Stimulated activated CD4-positive, alpha-beta T cell treated with anti-CD3 and anti-CD28 coated beads, Interleukin-12 subunit alpha, Interleukin-12 subunit beta, amount 100 ng/mL, for 4 hours (primary cell): ENCODE data around the gene PDZD11.
"Not testable (repeated sequence)": the region's sequence is repeated elsewhere in the genome, so short reads cannot be mapped to it uniquely, and the experiment has no call there.

ENCODE experiments used
- DNase-seq: peaks from one replicate; pipeline ENCODE4 v3.0.0-alpha.2; 2020

Gene PDZD11

GRCh38 chrX:70289793-70290770, at the start of gene PDZD11, which contains the start of gene KIF4A:
PDZD11 (minus strand) TSS chrX:70289927; CDS start chrX:70289341, 586 bp downstream.
KIF4A (plus strand) TSS chrX:70290104; CDS start chrX:70290459, 355 bp downstream.
- DNase-seq: peak; percentile 60

GRCh38 chrX:70338290-70338689, 48.6 kb upstream of the PDZD11 start:
- DNase-seq: no peak

- no peak for DNase-seq
Observed at GRCh38 chrX:70336767-70337166, 47.0 kb upstream of the PDZD11 start.

- no peak for DNase-seq
Observed at GRCh38 chrX:70332600-70332999, 42.9 kb upstream of the PDZD11 start.

- no peak for DNase-seq
Observed at GRCh38 chrX:70331161-70331560, 41.4 kb upstream of the PDZD11 start.

- DNase-seq: no peak
Observed at GRCh38 chrX:70324326-70324725, 34.6 kb upstream of the PDZD11 start.

GRCh38 chrX:70323628-70324027, 33.9 kb upstream of the PDZD11 start:
- not testable (repeated sequence) for DNase-seq

GRCh38 chrX:70322784-70323183, 33.1 kb upstream of the PDZD11 start:
- DNase-seq: no peak

- DNase-seq: no peak
Observed at GRCh38 chrX:70313503-70313902, 23.8 kb upstream of the PDZD11 start.

- no peak for DNase-seq
Observed at GRCh38 chrX:70301716-70302115, 12.0 kb upstream of the PDZD11 start.

GRCh38 chrX:70293621-70294020, 3.9 kb upstream of the PDZD11 start:
- DNase-seq: no peak

GRCh38 chrX:70292788-70293187, 3.1 kb upstream of the PDZD11 start:
- no peak for DNase-seq

GRCh38 chrX:70289168-70289792, 447 bp downstream of the PDZD11 start:
- DNase-seq: no peak

- DNase-seq: no peak
Observed at GRCh38 chrX:70281951-70282350, 7.8 kb downstream of the PDZD11 start, which contains the start of gene RAB41. RAB41 (plus strand) TSS chrX:70282172; CDS start chrX:70282218, 46 bp downstream.

- no peak for DNase-seq
Observed at GRCh38 chrX:70280573-70280972, 9.2 kb downstream of the PDZD11 start.

GRCh38 chrX:70279081-70279480, 10.6 kb downstream of the PDZD11 start:
- DNase-seq: no peak

- DNase-seq: not testable (repeated sequence)
Observed at GRCh38 chrX:70274029-70274428, 15.7 kb downstream of the PDZD11 start.

- DNase-seq: no peak
Observed at GRCh38 chrX:70268034-70268433, 21.7 kb downstream of the PDZD11 start, which contains the start of gene ARR3. ARR3 (plus strand) TSS chrX:70268334; CDS start chrX:70269386, 1,052 bp downstream.

- no peak for DNase-seq
Observed at GRCh38 chrX:70264784-70265183, 24.9 kb downstream of the PDZD11 start.

- peak; percentile 2 for DNase-seq
Observed at GRCh38 chrX:70262952-70263567, 26.7 kb downstream of the PDZD11 start.

- no peak for DNase-seq
Observed at GRCh38 chrX:70260104-70260503, 29.6 kb downstream of the PDZD11 start, which contains the start of gene P2RY4. P2RY4 (minus strand) TSS chrX:70260204; CDS start chrX:70259624, 580 bp downstream.

GRCh38 chrX:70257423-70258288, 32.1 kb downstream of the PDZD11 start:
- DNase-seq: no peak
